Natural killer cell (primary cell): ENCODE data around the gene MTUS2. TPM values are rescaled to one million over a fixed set of nuclear protein-coding genes. Genes with fewer than 3 reads are reported as not detected.

Experiments
- ATAC-seq, 3 donors: fragments of 150-1000 bp in 2 of 3; fragments of 200-7000 bp in 1 of 3; cut with Tn5 transposase; 1 replicate in 1 of 3; 2 replicates in 2 of 3; pipeline ENCODE4 v1.10.0; 2021; ENCODE audit warnings: mild to moderate bottlenecking in 2 of 3, moderate library complexity in 2 of 3
- DNase-seq, 2 donors: peaks; one replicate each; pipeline versions ENCODE4 v3.0.0 to v3.0.0-alpha.2; 2013 to 2021; ENCODE audit warnings: mixed read lengths in 1 of 2
- H3K27ac ChIP-seq: one replicate; pipeline ENCODE4 v1.5.1; 2013; ENCODE audit warnings: mild to moderate bottlenecking, low read length
- H3K27me3 ChIP-seq: one replicate; pipeline ENCODE4 v1.6.1; 2013; ENCODE audit warnings: low read length; ENCODE audit not compliant: control insufficient read depth, insufficient read depth
- H3K36me3 ChIP-seq: one replicate; pipeline ENCODE4 v1.6.1; 2013; ENCODE audit warnings: low read length; ENCODE audit not compliant: control insufficient read depth, insufficient read depth
- H3K4me1 ChIP-seq: one replicate; pipeline ENCODE4 v1.6.1; 2013; ENCODE audit warnings: low read length; ENCODE audit not compliant: control insufficient read depth, insufficient read depth
- H3K4me3 ChIP-seq: one replicate; pipeline ENCODE4 v1.5.1; 2013; ENCODE audit warnings: low read length
- H3K9me3 ChIP-seq: one replicate; pipeline ENCODE4 v1.6.1; 2013; ENCODE audit warnings: low read length; ENCODE audit not compliant: control insufficient read depth, insufficient read depth
- H3K27ac Mint-ChIP-seq, 2 donors: one replicate each; pipeline ENCODE4 v1.8.0; 2022; ENCODE audit warnings: mild to moderate bottlenecking in 2 of 2, mixed read lengths in 2 of 2, moderate library complexity in 1 of 2
- H3K27me3 Mint-ChIP-seq, 2 donors: one replicate each; pipeline ENCODE4 v1.8.0; 2022; ENCODE audit warnings: low read depth in 2 of 2, mixed read lengths in 2 of 2
- H3K36me3 Mint-ChIP-seq: one replicate; pipeline ENCODE4 v1.8.0; 2022; ENCODE audit warnings: mixed read lengths
- H3K4me1 Mint-ChIP-seq, 2 donors: one replicate each; pipeline ENCODE4 v1.8.0; 2022; ENCODE audit warnings: mixed read lengths in 2 of 2
- H3K4me3 Mint-ChIP-seq: one replicate; pipeline ENCODE4 v1.8.0; 2022; ENCODE audit warnings: mild to moderate bottlenecking, moderate library complexity, mixed read lengths
- H3K9me3 Mint-ChIP-seq, 2 donors: one replicate each; pipeline ENCODE4 v1.8.0; 2022; ENCODE audit warnings: mixed read lengths in 2 of 2
- WGBS: methylation state at CpG from one replicate; pipeline ENCODE4 v1.1.7; 2013; ENCODE audit warnings: missing lambda C conversion rate; ENCODE audit not compliant: insufficient coverage; 5-methylcytosine and 5-hydroxymethylcytosine counted together
- intact Hi-C: fragments of 100-400 bp; cut with micrococcal nuclease; formaldehyde crosslinking; loops from one replicate; pipeline ENCODE4 v1.14.2; 2022
- total RNA-seq, 4 donors: library from RNA; stranded (reverse); fragments of 120-200 nt in 1 of 4; gene quantifications; one replicate each; pipeline versions ENCODE4 v1.2.3 to v1.2.4, GENCODE V29; 2013 to 2022
- TF ChIP-seq, protein P1 (sequence below): fragments of 200-600 bp; IDR thresholded peaks from one replicate; pipeline ENCODE4 v1.8.0; 2022; ENCODE audit warnings: antibody characterized with exemption

Gene MTUS2
- total RNA-seq, 3 donors from 2014 or later (not counting 1 experiment from before 2014, with no cell fraction given): not detected

GRCh38 chr13:29319451-29319850, 499.3 kb downstream of the MTUS2 start:
- H3K27me3 ChIP-seq: no peaks in the 10 kb centered on the region
- no peak for DNase-seq
- TF ChIP-seq, protein P1, sequence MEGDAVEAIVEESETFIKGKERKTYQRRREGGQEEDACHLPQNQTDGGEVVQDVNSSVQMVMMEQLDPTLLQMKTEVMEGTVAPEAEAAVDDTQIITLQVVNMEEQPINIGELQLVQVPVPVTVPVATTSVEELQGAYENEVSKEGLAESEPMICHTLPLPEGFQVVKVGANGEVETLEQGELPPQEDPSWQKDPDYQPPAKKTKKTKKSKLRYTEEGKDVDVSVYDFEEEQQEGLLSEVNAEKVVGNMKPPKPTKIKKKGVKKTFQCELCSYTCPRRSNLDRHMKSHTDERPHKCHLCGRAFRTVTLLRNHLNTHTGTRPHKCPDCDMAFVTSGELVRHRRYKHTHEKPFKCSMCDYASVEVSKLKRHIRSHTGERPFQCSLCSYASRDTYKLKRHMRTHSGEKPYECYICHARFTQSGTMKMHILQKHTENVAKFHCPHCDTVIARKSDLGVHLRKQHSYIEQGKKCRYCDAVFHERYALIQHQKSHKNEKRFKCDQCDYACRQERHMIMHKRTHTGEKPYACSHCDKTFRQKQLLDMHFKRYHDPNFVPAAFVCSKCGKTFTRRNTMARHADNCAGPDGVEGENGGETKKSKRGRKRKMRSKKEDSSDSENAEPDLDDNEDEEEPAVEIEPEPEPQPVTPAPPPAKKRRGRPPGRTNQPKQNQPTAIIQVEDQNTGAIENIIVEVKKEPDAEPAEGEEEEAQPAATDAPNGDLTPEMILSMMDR: no peak
- 92% methylated on average over 9 of the region's 9 CpGs for WGBS
- no peaks in the 10 kb centered on the region for H3K9me3 ChIP-seq
- no peak overlapping the region for H3K4me3 ChIP-seq
- no peaks in the 10 kb centered on the region for H3K4me1 Mint-ChIP-seq
- intact Hi-C loops: no loop called here
- H3K4me1 ChIP-seq: no peaks in the 10 kb centered on the region
- peaks cover 0 to 3% of the 10 kb centered on the region in 2 donors for H3K27me3 Mint-ChIP-seq
- no peak overlapping the region for H3K27ac ChIP-seq
- no peak for ATAC-seq
- H3K27ac Mint-ChIP-seq: no peak overlapping the region
- no peaks in the 10 kb centered on the region for H3K36me3 ChIP-seq
- peaks cover 4 to 7% of the 10 kb centered on the region in 2 donors for H3K9me3 Mint-ChIP-seq
- H3K4me3 Mint-ChIP-seq: no peak overlapping the region
- no peaks in the 10 kb centered on the region for H3K36me3 Mint-ChIP-seq

DNA sequence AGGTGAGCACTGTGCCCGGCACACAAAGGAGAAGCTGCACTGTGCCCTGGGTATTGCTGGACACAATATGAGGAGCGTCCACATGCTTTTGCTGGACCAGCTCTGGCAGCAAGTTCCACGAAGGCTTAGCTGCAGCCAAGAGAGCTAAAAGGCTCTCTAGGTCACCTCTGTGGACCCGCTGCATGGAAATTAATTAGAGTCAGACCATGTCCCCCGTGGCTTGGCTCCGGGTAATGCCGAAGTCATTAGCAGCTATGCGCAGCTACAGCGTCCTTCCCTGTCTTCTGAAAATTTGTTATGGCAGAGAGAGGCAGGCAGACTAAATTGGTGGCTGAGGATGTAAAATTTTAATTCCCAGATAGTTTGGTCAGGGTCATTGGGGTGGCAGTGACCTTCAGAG, 503.8 kb downstream of the MTUS2 start:
- no peaks in the 10 kb centered on the region for H3K36me3 ChIP-seq
- no peaks in the 10 kb centered on the region for H3K36me3 Mint-ChIP-seq
- peaks cover 4 to 7% of the 10 kb centered on the region in 2 donors for H3K9me3 Mint-ChIP-seq
- no peak overlapping the region for H3K4me3 Mint-ChIP-seq
- ATAC-seq (no peak), DNase-seq (no peak)
- no peak overlapping the region for H3K27ac ChIP-seq
- no peak overlapping the region for H3K27ac Mint-ChIP-seq
- no peak overlapping the region for H3K4me3 ChIP-seq
- intact Hi-C loops: no loop called here
- H3K4me1 ChIP-seq: no peaks in the 10 kb centered on the region
- TF ChIP-seq, protein P1: no peak
- no peaks in the 10 kb centered on the region for H3K9me3 ChIP-seq
- peaks cover 0 to 3% of the 10 kb centered on the region in 2 donors for H3K27me3 Mint-ChIP-seq
- 86% methylated on average over 9 of the region's 9 CpGs for WGBS
- no peaks in the 10 kb centered on the region for H3K4me1 Mint-ChIP-seq
- H3K27me3 ChIP-seq: no peaks in the 10 kb centered on the region

- no CpG with 5 or more reads among the region's 1 CpG for WGBS
- H3K4me1 Mint-ChIP-seq: no peaks in the 10 kb centered on the region
Measured at GRCh38 chr13:29324601-29325000, 504.5 kb downstream of the MTUS2 start.

DNA sequence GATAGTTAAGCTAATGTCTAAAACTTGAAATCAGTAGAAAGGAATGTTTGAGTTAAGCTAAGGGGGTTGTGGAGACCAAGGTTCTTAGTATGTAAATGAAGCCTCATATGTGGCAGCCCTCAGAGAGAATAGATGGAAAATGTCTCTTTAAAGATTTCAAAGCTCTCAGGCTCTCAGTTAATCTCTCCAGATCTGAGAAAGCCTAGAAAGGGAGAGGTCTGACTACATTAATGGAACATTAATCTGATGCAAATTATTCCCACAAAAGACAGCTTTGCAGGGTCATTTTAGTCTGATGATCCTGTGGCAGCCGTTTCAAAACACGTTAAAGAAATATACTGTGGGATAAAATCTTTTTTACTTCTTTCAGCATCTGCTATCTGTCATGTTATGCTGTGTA, 508.4 kb downstream of the MTUS2 start:
- no peaks in the 10 kb centered on the region for H3K27me3 Mint-ChIP-seq
- H3K27ac Mint-ChIP-seq: no peak overlapping the region
- H3K4me1 Mint-ChIP-seq: no peaks in the 10 kb centered on the region
- TF ChIP-seq, protein P1: no peak
- 87% methylated on average over 2 of the region's 2 CpGs for WGBS
- Histone ChIP-seq H3K9me3 (no peaks in the 10 kb centered on the region), H3K4me1 (no peaks in the 10 kb centered on the region), H3K27ac (no peak overlapping the region), H3K36me3 (no peaks in the 10 kb centered on the region), H3K4me3 (no peak overlapping the region), H3K27me3 (no peaks in the 10 kb centered on the region)
- H3K9me3 Mint-ChIP-seq: peaks cover 3 to 5% of the 10 kb centered on the region in 2 donors
- DNase-seq: no peak
- no peak for ATAC-seq
- intact Hi-C loops: no loop called here
- no peak overlapping the region for H3K4me3 Mint-ChIP-seq
- H3K36me3 Mint-ChIP-seq: no peaks in the 10 kb centered on the region

More at GRCh38 chr13:29324601-29325000, 504.5 kb downstream of the MTUS2 start:
- Mint-ChIP-seq H3K36me3 (no peaks in the 10 kb centered on the region), H3K4me3 (no peak overlapping the region), H3K9me3 (peaks cover 4 to 7% of the 10 kb centered on the region in 2 donors), H3K27me3 (peaks cover 0 to 3% of the 10 kb centered on the region in 2 donors), H3K27ac (no peak overlapping the region)
- Histone ChIP-seq H3K4me1 (no peaks in the 10 kb centered on the region), H3K27me3 (no peaks in the 10 kb centered on the region), H3K36me3 (no peaks in the 10 kb centered on the region), H3K4me3 (no peak overlapping the region), H3K9me3 (no peaks in the 10 kb centered on the region), H3K27ac (no peak overlapping the region)
- no peak for DNase-seq
- intact Hi-C loops: no loop called here
- TF ChIP-seq, protein P1: no peak
- ATAC-seq: no peak
